K562 (cell line): Measurements from ENCODE around the gene VWF. TPM values are rescaled to one million over a fixed set of nuclear protein-coding genes. Genes with fewer than 3 reads are reported as not detected.

Experiments used
- ATAC-seq: fragments of 200-7000 bp; cut with Tn5 transposase; 3 replicates; pipeline ENCODE4 v1.9.1; 2020; ENCODE audit warnings: moderate library complexity
- BruUV-seq: library from RNA; stranded (reverse); fragments of 400-500 nt; replicated peaks from 2 replicates; lab custom pipeline; 2021; lab: Mats Ljungman, UMichigan
- CTCF ChIA-PET: fragments of 300-600 bp; formaldehyde crosslinking; extraction: SDS; loops from one replicate; lab custom pipeline; 2021; ENCODE audit warnings: low intra/inter-chr PET ratio; lab: Yijun Ruan, JAX
- POLR2A ChIA-PET: fragments of 300-600, 350-650 bp; sonication (Branson Sonifier 250); formaldehyde crosslinking; extraction: SDS; loops from one replicate; lab custom pipeline; 2021; ENCODE audit warnings: antibody characterized with exemption, inconsistent platforms; lab: Yijun Ruan, JAX
- DNase-seq, 4 experiments: peaks; one replicate each; pipeline versions ENCODE4 v3.0.0 to v3.0.0-alpha.2; 2011 to 2018; ENCODE audit warnings: low spot score in 3 of 4, mixed read lengths in 3 of 4; ENCODE audit errors: extremely low read depth in 1 of 4
- FAIRE-seq: peaks from 2 replicates; lab custom pipeline; 2011; peaks lifted over from hg19 to GRCh38; lab: Jason Lieb, UNC
- H2AFZ ChIP-seq: 2 replicates; pipeline ENCODE4 v1.6.0; 2011; ENCODE audit warnings: low read depth, low read length, control low read depth, inconsistent platforms
- H3K27ac ChIP-seq: fragments of 200-600 bp; 3 replicates; pipeline ENCODE4 v1.8.0; 2011; ENCODE audit warnings: low read depth, mild to moderate bottlenecking, control low read depth, inconsistent platforms, low read length, moderate library complexity, mixed read lengths; ENCODE audit errors: extremely low read depth
- H3K27me3 ChIP-seq, 2 experiments: fragments of 300-600 bp in 1 of 2; 2 replicates in 1 of 2; 3 replicates in 1 of 2; pipeline versions ENCODE4 v1.6.0 to v1.8.0; 2011; ENCODE audit warnings: inconsistent platforms in 2 of 2, low read length in 2 of 2, mild to moderate bottlenecking in 1 of 2, mixed read lengths in 1 of 2, moderate library complexity in 1 of 2; ENCODE audit not compliant: control insufficient read depth in 2 of 2, insufficient read depth in 2 of 2
- H3K36me3 ChIP-seq: fragments of 300-600 bp; 3 replicates; pipeline ENCODE4 v1.8.0; 2011; ENCODE audit warnings: mild to moderate bottlenecking, low read length, inconsistent platforms; ENCODE audit not compliant: control insufficient read depth, insufficient read depth
- H3K4me1 ChIP-seq, 2 experiments: fragments of 200-600 bp in 1 of 2; replicated peaks in 1 of 2; 2 replicates in 1 of 2; 3 replicates in 1 of 2; pipeline versions ENCODE4 v1.5.1 to v1.8.0; 2011; ENCODE audit warnings: inconsistent platforms in 2 of 2, low read length in 2 of 2, mild to moderate bottlenecking in 1 of 2, mixed read lengths in 1 of 2, moderate library complexity in 1 of 2; ENCODE audit not compliant: control insufficient read depth in 2 of 2, insufficient read depth in 2 of 2
- H3K4me2 ChIP-seq: 2 replicates; pipeline ENCODE4 v1.6.1; 2011; ENCODE audit warnings: low read length, control low read depth, inconsistent platforms, mixed read lengths; ENCODE audit not compliant: insufficient read depth
- H3K4me3 ChIP-seq: fragments of 200-600 bp; sonication (generic), shearing (Covaris generic); 2 replicates; pipeline ENCODE4 v1.5.1; 2016; ENCODE audit warnings: control low read depth, inconsistent platforms
- H3K79me2 ChIP-seq: fragments of 200-600 bp; 3 replicates; pipeline ENCODE4 v1.8.0; 2011; ENCODE audit warnings: low read length, inconsistent platforms; ENCODE audit not compliant: control insufficient read depth, insufficient read depth
- H3K9ac ChIP-seq, 2 experiments: 2 replicates each; pipeline versions ENCODE4 v1.6.0 to v1.6.1; 2011; ENCODE audit warnings: low read depth in 2 of 2, low read length in 2 of 2, control low read depth in 1 of 2, inconsistent platforms in 1 of 2, mild to moderate bottlenecking in 1 of 2, mixed read lengths in 1 of 2; ENCODE audit not compliant: insufficient read depth in 1 of 2
- H3K9me1 ChIP-seq: one replicate; pipeline ENCODE4 v1.6.0; 2011; ENCODE audit warnings: inconsistent platforms, mild to moderate bottlenecking, low read length, moderate library complexity; ENCODE audit not compliant: control insufficient read depth, insufficient read depth
- H3K9me3 ChIP-seq: replicated peaks from 2 replicates; pipeline ENCODE4 v1.5.1; 2011; ENCODE audit warnings: low read depth, low read length, inconsistent platforms; ENCODE audit not compliant: control insufficient read depth, insufficient read depth
- H4K20me1 ChIP-seq: replicated peaks from 2 replicates; pipeline ENCODE4 v1.6.1; 2011; ENCODE audit warnings: low read length, inconsistent platforms, mixed read lengths; ENCODE audit not compliant: control insufficient read depth, insufficient read depth
- BRD9 ChIP-seq: fragments of 450-650 bp; IDR thresholded peaks from 2 replicates; pipeline ENCODE4 v1.6.1; 2018; ENCODE audit warnings: low read depth; ENCODE audit not compliant: partially characterized antibody
- CSDE1 ChIP-seq, 2 experiments: fragments of 450-650 bp; IDR thresholded peaks; 2 replicates each; pipeline ENCODE4 v1.6.1; 2016; ENCODE audit warnings: mild to moderate bottlenecking in 1 of 2
- GABPB2 ChIP-seq: fragments of 250-450 bp; sonication (Bioruptor Pico); conservative IDR thresholded peaks from 2 replicates; pipeline ENCODE4 v1.5.1; 2021; ENCODE audit warnings: mild to moderate bottlenecking
- GATAD2B ChIP-seq: fragments of 450-650 bp; IDR thresholded peaks from 2 replicates; pipeline ENCODE4 v1.6.1; 2017; ENCODE audit warnings: mild to moderate bottlenecking, borderline replicate concordance
- HCFC1 ChIP-seq: IDR thresholded peaks from 2 replicates; pipeline ENCODE4 v1.6.1; 2012; ENCODE audit warnings: low read depth, low read length, improper control_type of control experiment
- JUND ChIP-seq, 2 experiments: IDR thresholded peaks; 2 replicates in 1 of 2; 3 replicates in 1 of 2; pipeline ENCODE4 v1.6.1; 2011; ENCODE audit warnings: borderline replicate concordance in 2 of 2, low read depth in 2 of 2, low read length in 2 of 2, improper control_type of control experiment in 1 of 2, missing biosample characterization in 1 of 2, missing genetic modification characterization in 1 of 2, missing genetic modification reagents in 1 of 2
- MAFK ChIP-seq: IDR thresholded peaks from 2 replicates; pipeline ENCODE4 v1.6.1; 2011; ENCODE audit warnings: low read length, improper control_type of control experiment
- MXI1 ChIP-seq: IDR thresholded peaks from 2 replicates; pipeline ENCODE4 v1.6.1; 2011; ENCODE audit warnings: low read depth, mild to moderate bottlenecking, improper control_type of control experiment, low read length
- MYBL2 ChIP-seq, 2 experiments: fragments of 450-650 bp in 1 of 2; sonication (generic) in 1 of 2; formaldehyde crosslinking in 1 of 2; IDR thresholded peaks; 2 replicates each; pipeline versions ENCODE4 v1.6.1 to v1.8.1; 2017 to 2022; ENCODE audit warnings: borderline replicate concordance in 1 of 2, inconsistent platforms in 1 of 2, low read depth in 1 of 2, mild to moderate bottlenecking in 1 of 2, missing genetic modification reagents in 1 of 2, moderate library complexity in 1 of 2
- NCOA4 ChIP-seq: fragments of 450-650 bp; IDR thresholded peaks from 2 replicates; pipeline ENCODE4 v1.6.1; 2018; ENCODE audit warnings: mild to moderate bottlenecking; ENCODE audit not compliant: partially characterized antibody
- NFIX ChIP-seq: fragments of 250-450 bp; sonication (Bioruptor Pico); IDR thresholded peaks from 2 replicates; pipeline ENCODE4 v1.4.0; 2020; ENCODE audit warnings: low read depth, mild to moderate bottlenecking, moderate library complexity
- PHTF2 ChIP-seq: fragments of 250-450 bp; sonication (Bioruptor Pico); IDR thresholded peaks from 2 replicates; pipeline ENCODE4 v1.5.0; 2021; ENCODE audit warnings: mild to moderate bottlenecking
- PREB ChIP-seq: sonication (generic); formaldehyde crosslinking; IDR thresholded peaks from 2 replicates; pipeline ENCODE4 v1.8.1; 2023; ENCODE audit warnings: mild to moderate bottlenecking, missing genetic modification reagents
- SMARCB1 ChIP-seq: IDR thresholded peaks from 2 replicates; pipeline ENCODE4 v1.6.1; 2011; ENCODE audit warnings: improper control_type of control experiment, low read depth; ENCODE audit not compliant: insufficient read length
- TFAP4 ChIP-seq: sonication (generic); formaldehyde crosslinking; IDR thresholded peaks from 2 replicates; pipeline ENCODE4 v1.8.0; 2022; ENCODE audit warnings: missing genetic modification reagents, mild to moderate bottlenecking, moderate library complexity, borderline replicate concordance
- XRCC5 ChIP-seq: fragments of 200-400 bp; formaldehyde crosslinking; IDR thresholded peaks from 2 replicates; pipeline ENCODE4 v1.6.1; 2017; ENCODE audit warnings: low read depth, mild to moderate bottlenecking, low read length
- ZBTB17 ChIP-seq: fragments of 450-650 bp; formaldehyde crosslinking; IDR thresholded peaks from 2 replicates; pipeline ENCODE4 v1.4.0; 2020; ENCODE audit warnings: mild to moderate bottlenecking
- ZFP36 ChIP-seq: fragments of 150-350 bp; IDR thresholded peaks from 2 replicates; pipeline ENCODE4 v1.6.1; 2018; ENCODE audit warnings: low read length, low read depth; ENCODE audit not compliant: partially characterized antibody
- ZNF253 ChIP-seq: fragments of 250-450 bp; sonication (Bioruptor Pico); conservative IDR thresholded peaks from 2 replicates; pipeline ENCODE4 v1.6.1; 2021; ENCODE audit warnings: mild to moderate bottlenecking
- ZNF436 ChIP-seq: fragments of 250-450, 450-650 bp; sonication (Bioruptor Pico); formaldehyde crosslinking; IDR thresholded peaks from 2 replicates; pipeline ENCODE4 v1.7.0; 2020; ENCODE audit warnings: mild to moderate bottlenecking
- ZNF561 ChIP-seq: fragments of 450-650 bp; formaldehyde crosslinking; conservative IDR thresholded peaks from 2 replicates; pipeline ENCODE4 v1.4.0; 2020; ENCODE audit warnings: mild to moderate bottlenecking, moderate library complexity
- ZNF766 ChIP-seq: fragments of 200-800 bp; sonication (Bioruptor generic); conservative IDR thresholded peaks from 2 replicates; pipeline ENCODE4 v1.6.1; 2016; ENCODE audit warnings: missing genetic modification characterization, missing compliant biosample characterization
- WGBS: fragments of 100-300 bp; shearing (Covaris generic); methylation state at CpG from one replicate; pipeline ENCODE4 v1.1.6; 2016; ENCODE audit warnings: low coverage, mixed read lengths; ENCODE audit not compliant: insufficient coverage; ENCODE audit errors: missing lambda C conversion rate; 5-methylcytosine and 5-hydroxymethylcytosine counted together
- in situ Hi-C: fragments of 300-500 bp; cut with MboI; formaldehyde crosslinking; loops from 4 replicates; pipeline ENCODE4 v1.15.0; 2018; ENCODE audit warnings: inconsistent platforms, mixed read lengths
- intact Hi-C: fragments of 100-400 bp; cut with micrococcal nuclease; formaldehyde crosslinking; loops from 2 replicates; pipeline ENCODE4 v1.14.2; 2022
- polyA plus RNA-seq, 8 experiments: library from polyadenylated mRNA; depleted of rRNA in 4 of 8; stranded (reverse) in 5 of 8; unstranded in 3 of 8; fragments of >200 nt; fragmentation: Nextera tagmentation in 2 of 8; fragmentation: Illumina TruSeq in 1 of 8; extraction: Ambion mirVana in 2 of 8; extraction: Trizol in 1 of 8; gene quantifications; 2 replicates each; pipeline versions ENCODE4 v1.2.1 to v1.2.3, GENCODE V29; 2011 to 2014; ENCODE audit warnings: inconsistent platforms in 1 of 8, missing spikeins in 1 of 8
- total RNA-seq, 7 experiments: library from RNA; depleted of rRNA in 6 of 7; stranded (reverse); fragments of >200 nt in 6 of 7; fragmentation: Illumina TruSeq in 2 of 7; extraction: Trizol in 2 of 7; gene quantifications; 2 replicates each; pipeline versions ENCODE4 v1.2.1 to v1.2.3, GENCODE V29; 2011 to 2021; ENCODE audit warnings: low replicate concordance in 1 of 7

Gene VWF
- total and polyA plus RNA-seq, 9 of the 15 experiments (the other 6 are each of a cell fraction or from before 2014, with no cell fraction given) = 0.53 TPM; not detected in 8

GRCh38 chr12:6033546-6033945 is 90.9 kb downstream of the VWF start (continued):
- TF ChIP-seq PREB (CRISPR knock-in tag) (no peak), HCFC1 (no peak)
- TF ChIP-seq, all 486 proteins: peak for 0

DNA sequence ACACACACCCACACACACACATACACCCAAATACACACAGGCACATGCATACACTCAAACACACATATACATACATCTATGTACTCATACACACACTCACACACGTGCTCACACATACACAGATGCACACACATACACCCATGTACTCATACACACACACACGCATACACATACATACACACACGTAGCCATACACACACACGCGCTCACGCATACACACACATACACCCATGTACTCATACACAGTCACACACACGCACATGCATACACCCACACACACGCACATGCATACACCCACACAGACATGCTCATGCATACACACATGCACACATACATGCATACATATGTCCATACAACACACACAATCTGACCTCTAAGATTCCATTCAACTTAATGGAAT is 91.7 kb downstream of the VWF start:
- Histone ChIP-seq H3K4me1 (no peaks in the 10 kb centered on the region; a peak in 1 of 5 replicates), H3K9ac (no peak overlapping the region), H3K9me3 (no peaks in the 10 kb centered on the region), H3K4me3 (no peak overlapping the region), H3K79me2 (no peaks in the 10 kb centered on the region), H4K20me1 (no peaks in the 10 kb centered on the region), H3K9me1 (no peaks in the 10 kb centered on the region), H3K4me2 (no peak overlapping the region), H2AFZ (no peak overlapping the region), H3K27ac (no peak overlapping the region), H3K36me3 (no peaks in the 10 kb centered on the region), H3K27me3 (peaks cover 0 to 5% of the 10 kb centered on the region in 2 experiments; a peak in 2 of 5 replicates)
- intact Hi-C loops (no loop called here), in situ Hi-C loops (no loop called here)
- BruUV-seq = no TSS peak
- TF ChIP-seq ZNF253 (CRISPR knock-in tag) (no peak), BRD9 (no peak), ZBTB17 (no peak), SMARCB1 (no peak), PHTF2 (CRISPR knock-in tag) (no peak), ZFP36 (no peak), XRCC5 (no peak), CSDE1 (IDR thresholded peaks at IDR 0.05) (no peak), MAFK (no peak), ZNF766 (CRISPR knock-in tag) (no peak), MXI1 (no peak), NFIX (CRISPR knock-in tag) (no peak), MYBL2 (IDR thresholded peaks at IDR 0.05; ENCODE audit: low read depth) (no peak), MYBL2 (CRISPR knock-in tag; IDR thresholded peaks at IDR 0.05; ENCODE audit: borderline replicate concordance) (no peak), GATAD2B (no peak), ZNF436 (CRISPR knock-in tag) (no peak), GABPB2 (CRISPR knock-in tag) (no peak), TFAP4 (CRISPR knock-in tag) (no peak), JUND (IDR thresholded peaks at IDR 0.05; ENCODE audit: borderline replicate concordance, low read depth, low read length) (no peak), JUND (tag; IDR thresholded peaks at IDR 0.05; ENCODE audit: borderline replicate concordance, low read depth, low read length) (no peak), ZNF561 (no peak), NCOA4 (no peak)
- no peak for DNase-seq
- ChIA-PET POLR2A (no interaction called here), CTCF (no interaction called here)
- no peak for FAIRE-seq
- no peak for ATAC-seq
- whole genome bisulfite sequencing = 3% methylated on average over 4 of the region's 8 CpGs
